ENCODE measurements around the gene MTX1.

- no peak for TF ChIP-seq CTCF (IDR thresholded peaks at IDR 0.05)
- no peak for TF ChIP-seq POLR2A (IDR thresholded peaks at IDR 0.05)
Observed at GRCh38 chr1:155168456-155169210, 39.9 kb upstream of the MTX1 start.

All from adrenal gland (tissue), 5 donors.